Right lobe of liver (tissue), 6 donors: ENCODE data around the gene IL1A. TPM values are rescaled to one million over a fixed set of nuclear protein-coding genes. Genes with fewer than 3 reads are reported as not detected.

Source experiments
- ATAC-seq, 4 donors: fragments of 200-7000 bp; cut with Tn5 transposase; one replicate each; pipeline ENCODE4 v1.9.1; 2020; ENCODE audit warnings: mild to moderate bottlenecking in 4 of 4, moderate library complexity in 4 of 4
- DNase-seq, 3 donors: peaks; one replicate each; pipeline ENCODE4 v3.0.0-alpha.2; 2020
- H3K27ac ChIP-seq, 3 donors: fragments of 200-600 bp; one replicate each; pipeline ENCODE4 v1.8.0; 2022
- H3K27me3 ChIP-seq, 2 donors: fragments of 200-600 bp; one replicate each; pipeline ENCODE4 v1.8.0; 2022
- H3K36me3 ChIP-seq, 4 donors: fragments of 200-600 bp; sonication (generic) in 1 of 4; one replicate each; pipeline versions ENCODE4 v1.5.1 to v1.8.0; 2017 to 2022; ENCODE audit warnings: control low read depth in 1 of 4
- H3K4me1 ChIP-seq, 4 donors: fragments of 200-600 bp; sonication (generic) in 1 of 4; one replicate each; pipeline versions ENCODE4 v1.5.1 to v1.8.0; 2017 to 2022; ENCODE audit warnings: control low read depth in 1 of 4
- H3K4me3 ChIP-seq, 3 donors: fragments of 200-600 bp; one replicate each; pipeline ENCODE4 v1.8.0; 2022
- H3K9me3 ChIP-seq, 4 donors: fragments of 200-600 bp; sonication (generic) in 1 of 4; one replicate each; pipeline versions ENCODE4 v1.5.1 to v1.8.0; 2017 to 2022; ENCODE audit warnings: control low read depth in 1 of 4
- POLR2A ChIP-seq: fragments of 450-650 bp; IDR thresholded peaks from one replicate; pipeline ENCODE4 v1.6.1; 2017; ENCODE audit warnings: antibody characterized with exemption, mild to moderate bottlenecking
- whole genome bisulfite sequencing: methylation state at CpG from one replicate; pipeline ENCODE4 v1.1.6; 2018; ENCODE audit warnings: low coverage, low lambda C conversion rate; ENCODE audit not compliant: insufficient coverage; ENCODE audit errors: missing lambda C conversion rate; 5-methylcytosine and 5-hydroxymethylcytosine counted together
- intact Hi-C, 2 donors: fragments of 100-400 bp; cut with DNase I; formaldehyde crosslinking; loops; one replicate each; pipeline versions ENCODE4 v1.11.2 to v1.14.1; 2022
- total RNA-seq, 6 experiments: library from RNA; depleted of rRNA in 2 of 6; stranded (reverse); fragments of >200 nt in 2 of 6; fragmentation: NEBNext Ultra II Directional in 3 of 6; extraction: Animal tissue kit (Norgen Biotek cat#: 25700) in 3 of 6; gene quantifications; one replicate each; pipeline versions ENCODE4 v1.1.0 to v1.2.4, GENCODE V29; 2016 to 2023
- TF ChIP-seq, protein P1 (sequence below), 4 donors: fragments of 200-600 bp in 3 of 4; fragments of 450-650 bp in 1 of 4; IDR thresholded peaks; one replicate each; pipeline versions ENCODE4 v1.5.1 to v1.8.0; 2016 to 2022; ENCODE audit warnings: antibody characterized with exemption in 4 of 4, mild to moderate bottlenecking in 2 of 4
- donor health status: DM: no; HTN: yes; CAD: no.
- donor health status: DM: no; HTN: no; CAD: no.
- donor health status: DM: no; HTN: no; CAD: no.
- donor health status: DM: no; HTN: yes; CAD: no.
- donor health status: DM: no; HTN: yes; CAD: no.

The IL1A gene
- total RNA-seq, 6 experiments from 2014 or later, result not detected

DNA sequence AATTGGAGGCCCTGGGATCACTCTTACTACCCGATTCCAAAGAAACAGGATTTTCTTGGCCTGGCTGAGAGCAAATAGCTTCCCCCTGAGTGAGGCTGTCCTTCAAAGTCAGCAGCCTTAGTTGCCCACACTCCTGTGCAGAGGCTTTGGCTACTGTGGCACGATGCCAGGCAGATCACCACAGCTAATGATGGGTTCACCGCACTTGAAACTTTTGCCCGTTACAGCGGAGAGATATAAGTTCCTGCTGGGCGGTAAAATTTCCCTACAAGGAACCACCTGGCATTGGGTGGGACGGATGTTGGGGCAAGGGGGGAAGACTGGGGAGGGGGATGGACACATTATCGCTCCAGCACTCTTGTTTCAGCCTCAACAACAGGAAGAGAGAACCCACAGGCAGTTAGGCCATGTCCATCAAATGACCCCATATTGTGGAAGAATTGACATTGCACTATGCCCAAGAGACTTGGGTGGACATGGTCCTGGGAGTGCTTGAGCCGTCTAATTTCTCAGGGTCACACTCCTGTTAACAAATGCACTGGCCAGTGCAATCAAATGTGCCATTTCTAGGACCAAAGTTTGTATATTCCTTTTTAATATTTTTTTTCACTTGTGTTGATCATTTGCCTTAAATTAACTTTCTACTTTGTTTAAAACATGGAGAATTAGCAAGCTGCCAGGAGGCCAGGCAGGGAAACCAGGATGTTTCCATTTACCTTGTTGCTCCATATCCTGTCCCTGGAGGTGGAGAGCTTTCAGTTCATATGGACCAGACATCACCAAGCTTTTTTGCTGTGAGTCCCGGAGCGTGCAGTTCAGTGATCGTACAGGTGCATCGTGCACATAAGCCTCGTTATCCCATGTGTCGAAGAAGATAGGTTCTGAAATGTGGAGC, 47.9 kb upstream of the IL1A start:
- H3K4me1 ChIP-seq, result peaks cover 0 to 11% (median 5%) of the 10 kb centered on the region in 4 donors
- DNase-seq (no peak), ATAC-seq (no peak)
- TF ChIP-seq, protein P1, sequence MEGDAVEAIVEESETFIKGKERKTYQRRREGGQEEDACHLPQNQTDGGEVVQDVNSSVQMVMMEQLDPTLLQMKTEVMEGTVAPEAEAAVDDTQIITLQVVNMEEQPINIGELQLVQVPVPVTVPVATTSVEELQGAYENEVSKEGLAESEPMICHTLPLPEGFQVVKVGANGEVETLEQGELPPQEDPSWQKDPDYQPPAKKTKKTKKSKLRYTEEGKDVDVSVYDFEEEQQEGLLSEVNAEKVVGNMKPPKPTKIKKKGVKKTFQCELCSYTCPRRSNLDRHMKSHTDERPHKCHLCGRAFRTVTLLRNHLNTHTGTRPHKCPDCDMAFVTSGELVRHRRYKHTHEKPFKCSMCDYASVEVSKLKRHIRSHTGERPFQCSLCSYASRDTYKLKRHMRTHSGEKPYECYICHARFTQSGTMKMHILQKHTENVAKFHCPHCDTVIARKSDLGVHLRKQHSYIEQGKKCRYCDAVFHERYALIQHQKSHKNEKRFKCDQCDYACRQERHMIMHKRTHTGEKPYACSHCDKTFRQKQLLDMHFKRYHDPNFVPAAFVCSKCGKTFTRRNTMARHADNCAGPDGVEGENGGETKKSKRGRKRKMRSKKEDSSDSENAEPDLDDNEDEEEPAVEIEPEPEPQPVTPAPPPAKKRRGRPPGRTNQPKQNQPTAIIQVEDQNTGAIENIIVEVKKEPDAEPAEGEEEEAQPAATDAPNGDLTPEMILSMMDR (IDR thresholded peaks at IDR 0.05), result no peak
- no peak for TF ChIP-seq POLR2A
- no peaks in the 10 kb centered on the region for H3K9me3 ChIP-seq
- intact Hi-C loops, result no loop called here
- 83% methylated on average over 11 of the region's 15 CpGs for WGBS
- no peaks in the 10 kb centered on the region for H3K27me3 ChIP-seq
- no peak overlapping the region for H3K27ac ChIP-seq
- no peak overlapping the region for H3K4me3 ChIP-seq
- no peaks in the 10 kb centered on the region for H3K36me3 ChIP-seq

- Histone ChIP-seq H3K36me3 (no peaks in the 10 kb centered on the region), H3K9me3 (no peaks in the 10 kb centered on the region), H3K4me3 (no peak overlapping the region), H3K27ac (no peak overlapping the region), H3K4me1 (peaks cover 0 to 11% (median 5%) of the 10 kb centered on the region in 4 donors), H3K27me3 (no peaks in the 10 kb centered on the region)
- DNase-seq (peak in 1 of 3 donors; percentile 33), ATAC-seq (no peak)
- intact Hi-C loops, result no loop called here
- 43% methylated on average over 2 of the region's 2 CpGs for WGBS
- TF ChIP-seq, protein P1 (IDR thresholded peaks at IDR 0.05), result no peak
- TF ChIP-seq POLR2A, result no peak
Measured at GRCh38 chr2:112831513-112831845, 47.2 kb upstream of the IL1A start.

GRCh38 chr2:112830682-112831512, 46.6 kb upstream of the IL1A start:
- H3K27me3 ChIP-seq, result no peaks in the 10 kb centered on the region
- no peak for TF ChIP-seq POLR2A
- TF ChIP-seq, protein P1 (IDR thresholded peaks at IDR 0.05), result no peak
- H3K9me3 ChIP-seq, result no peaks in the 10 kb centered on the region
- H3K27ac ChIP-seq, result no peak overlapping the region
- DNase-seq (no peak), ATAC-seq (no peak)
- intact Hi-C loops, result no loop called here
- 93% methylated on average over 5 of the region's 5 CpGs for WGBS
- no peaks in the 10 kb centered on the region for H3K36me3 ChIP-seq
- peaks cover 0 to 11% (median 6%) of the 10 kb centered on the region in 4 donors for H3K4me1 ChIP-seq
- no peak overlapping the region for H3K4me3 ChIP-seq

GRCh38 chr2:112829961-112830681, 45.8 kb upstream of the IL1A start:
- TF ChIP-seq, protein P1 (IDR thresholded peaks at IDR 0.05), result no peak
- TF ChIP-seq POLR2A, result no peak
- Histone ChIP-seq H3K27ac (no peak overlapping the region), H3K4me3 (no peak overlapping the region), H3K36me3 (no peaks in the 10 kb centered on the region), H3K27me3 (no peaks in the 10 kb centered on the region), H3K9me3 (no peaks in the 10 kb centered on the region), H3K4me1 (peaks cover 0 to 19% (median 7%) of the 10 kb centered on the region in 4 donors)
- intact Hi-C loops, result no loop called here
- 85% methylated on average over 9 of the region's 10 CpGs for WGBS
- no peak for ATAC-seq
- no peak for DNase-seq
